ENCODE data around the gene ABI3. TPM values are rescaled to one million over a fixed set of nuclear protein-coding genes. Genes with fewer than 3 reads are reported as not detected.
A peak's percentile ranks its signal among the peaks of the same experiment; 100 is the strongest.

Gene ABI3
- total RNA-seq, 6 donors from 2014 or later = 8.5 to 38.4 (median 27.3) TPM

DNA sequence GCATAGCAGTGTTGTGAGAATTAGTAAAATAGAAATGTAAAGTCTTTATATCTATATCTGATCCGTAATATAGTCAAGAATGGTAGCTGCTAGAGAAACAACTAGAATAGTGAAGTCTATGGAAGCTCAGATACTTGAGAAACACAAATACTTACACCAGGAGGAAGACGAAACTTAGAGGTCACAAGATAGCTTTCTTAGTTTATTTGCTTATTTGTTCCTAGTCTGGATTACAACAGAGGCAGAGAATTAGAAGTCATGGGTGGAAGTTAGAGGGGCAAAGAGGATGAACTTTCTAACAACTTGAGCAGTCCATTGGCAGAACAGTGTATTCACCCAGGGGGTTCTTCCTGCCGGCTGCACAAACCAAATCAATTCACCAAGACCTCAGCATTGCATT is 14.0 kb upstream of the ABI3 start:
- Histone ChIP-seq H3K9me3 (no peaks in the 10 kb centered on the region), H3K27me3 (no peaks in the 10 kb centered on the region), H3K36me3 (no peaks in the 10 kb centered on the region), H3K27ac (no peak overlapping the region), H3K4me1 (peaks cover 0 to 10% (median 6%) of the 10 kb centered on the region in 4 donors), H3K4me3 (no peak overlapping the region)
- no peak for ATAC-seq (ENCODE audit: low FRiP score in 2 of 2)
- TF ChIP-seq POLR2AphosphoS5 (IDR thresholded peaks at IDR 0.05) (no peak), EP300 (IDR thresholded peaks at IDR 0.05) (peak in 1 of 4 donors; percentile 16)
- TF ChIP-seq, protein P1, sequence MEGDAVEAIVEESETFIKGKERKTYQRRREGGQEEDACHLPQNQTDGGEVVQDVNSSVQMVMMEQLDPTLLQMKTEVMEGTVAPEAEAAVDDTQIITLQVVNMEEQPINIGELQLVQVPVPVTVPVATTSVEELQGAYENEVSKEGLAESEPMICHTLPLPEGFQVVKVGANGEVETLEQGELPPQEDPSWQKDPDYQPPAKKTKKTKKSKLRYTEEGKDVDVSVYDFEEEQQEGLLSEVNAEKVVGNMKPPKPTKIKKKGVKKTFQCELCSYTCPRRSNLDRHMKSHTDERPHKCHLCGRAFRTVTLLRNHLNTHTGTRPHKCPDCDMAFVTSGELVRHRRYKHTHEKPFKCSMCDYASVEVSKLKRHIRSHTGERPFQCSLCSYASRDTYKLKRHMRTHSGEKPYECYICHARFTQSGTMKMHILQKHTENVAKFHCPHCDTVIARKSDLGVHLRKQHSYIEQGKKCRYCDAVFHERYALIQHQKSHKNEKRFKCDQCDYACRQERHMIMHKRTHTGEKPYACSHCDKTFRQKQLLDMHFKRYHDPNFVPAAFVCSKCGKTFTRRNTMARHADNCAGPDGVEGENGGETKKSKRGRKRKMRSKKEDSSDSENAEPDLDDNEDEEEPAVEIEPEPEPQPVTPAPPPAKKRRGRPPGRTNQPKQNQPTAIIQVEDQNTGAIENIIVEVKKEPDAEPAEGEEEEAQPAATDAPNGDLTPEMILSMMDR (IDR thresholded peaks at IDR 0.05) = no peak
- DNase-seq = no peak
- WGBS, 2 donors = 74 to 87% methylated on average over 3 of the region's 3 CpGs

DNA sequence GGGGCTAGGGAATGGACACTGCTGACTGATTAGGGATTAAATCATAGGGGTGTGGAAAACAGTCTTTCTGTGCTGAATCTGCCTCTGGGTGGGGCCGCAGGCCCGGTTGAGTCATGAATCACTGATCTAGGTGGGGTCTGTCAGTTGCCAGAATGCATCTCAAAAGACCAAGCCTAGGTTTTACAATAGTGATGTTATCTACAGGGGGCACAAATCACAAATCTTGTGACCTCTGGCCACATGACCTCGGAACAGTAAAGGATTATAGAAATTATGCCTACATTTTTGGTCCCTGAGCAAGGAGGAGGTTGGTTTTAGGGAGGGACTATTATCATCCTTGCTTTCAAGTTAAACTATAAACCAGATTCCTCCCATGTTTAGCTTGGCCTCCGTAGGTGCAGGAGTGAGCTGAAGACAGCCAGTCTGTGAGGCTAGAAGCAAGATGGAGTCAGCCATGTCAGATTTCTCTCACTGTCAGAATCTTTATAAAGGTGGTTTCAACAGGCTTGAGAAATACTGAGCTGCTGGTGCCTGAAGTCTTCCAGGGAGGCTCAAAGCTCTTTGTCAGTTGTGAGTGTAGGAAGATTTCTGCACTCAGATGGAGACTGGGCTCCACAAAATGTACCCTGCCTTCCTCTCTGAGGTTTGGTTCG is 13.0 kb upstream of the ABI3 start:
- ATAC-seq (ENCODE audit: low FRiP score in 2 of 2) (no peak), DNase-seq (no peak)
- Histone ChIP-seq H3K9me3 (no peaks in the 10 kb centered on the region), H3K36me3 (no peaks in the 10 kb centered on the region), H3K4me3 (no peak overlapping the region), H3K4me1 (peaks cover 0 to 10% (median 4%) of the 10 kb centered on the region in 4 donors), H3K27ac (no peak overlapping the region), H3K27me3 (no peaks in the 10 kb centered on the region)
- TF ChIP-seq, protein P1 (IDR thresholded peaks at IDR 0.05) = no peak
- TF ChIP-seq POLR2AphosphoS5 (IDR thresholded peaks at IDR 0.05) = no peak
- TF ChIP-seq POLR2A (IDR thresholded peaks at IDR 0.05) = no peak
- TF ChIP-seq EP300 (IDR thresholded peaks at IDR 0.05) = no peak
- WGBS, 2 donors = 51 to 64% methylated on average over 5 of the region's 5 CpGs

DNA sequence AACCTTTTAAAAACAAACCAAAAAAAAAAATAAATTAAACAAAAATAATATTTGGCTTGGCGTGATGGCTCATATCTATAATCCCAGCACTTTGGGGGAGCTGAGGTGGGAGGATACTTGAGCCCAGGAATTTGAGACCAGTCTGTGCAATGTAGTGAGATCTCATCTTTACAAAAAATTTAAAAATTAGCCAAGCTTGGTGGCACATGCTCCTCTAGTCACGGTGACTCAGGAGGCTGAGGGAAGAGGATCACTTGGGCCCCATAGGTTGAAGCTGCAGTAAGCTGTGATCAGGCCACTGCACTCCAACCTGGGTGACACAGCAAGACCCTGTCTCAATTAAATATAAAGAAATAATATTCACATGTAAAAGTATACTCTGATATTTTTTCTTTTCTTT is 12.3 kb upstream of the ABI3 start:
- 87 to 88% methylated on average over 2 of the region's 2 CpGs for WGBS, 2 donors
- no peaks in the 10 kb centered on the region for H3K9me3 ChIP-seq
- TF ChIP-seq EP300 (IDR thresholded peaks at IDR 0.05) = no peak
- TF ChIP-seq POLR2AphosphoS5 (IDR thresholded peaks at IDR 0.05) = no peak
- no peak for TF ChIP-seq POLR2A (IDR thresholded peaks at IDR 0.05)
- TF ChIP-seq, protein P1 (IDR thresholded peaks at IDR 0.05) = no peak
- peaks cover 0 to 8% (median 4%) of the 10 kb centered on the region in 4 donors for H3K4me1 ChIP-seq
- H3K4me3 ChIP-seq = no peak overlapping the region
- ATAC-seq (ENCODE audit: low FRiP score in 2 of 2) (no peak), DNase-seq (no peak)
- no peaks in the 10 kb centered on the region for H3K36me3 ChIP-seq
- H3K27me3 ChIP-seq = no peaks in the 10 kb centered on the region
- no peak overlapping the region for H3K27ac ChIP-seq

DNA sequence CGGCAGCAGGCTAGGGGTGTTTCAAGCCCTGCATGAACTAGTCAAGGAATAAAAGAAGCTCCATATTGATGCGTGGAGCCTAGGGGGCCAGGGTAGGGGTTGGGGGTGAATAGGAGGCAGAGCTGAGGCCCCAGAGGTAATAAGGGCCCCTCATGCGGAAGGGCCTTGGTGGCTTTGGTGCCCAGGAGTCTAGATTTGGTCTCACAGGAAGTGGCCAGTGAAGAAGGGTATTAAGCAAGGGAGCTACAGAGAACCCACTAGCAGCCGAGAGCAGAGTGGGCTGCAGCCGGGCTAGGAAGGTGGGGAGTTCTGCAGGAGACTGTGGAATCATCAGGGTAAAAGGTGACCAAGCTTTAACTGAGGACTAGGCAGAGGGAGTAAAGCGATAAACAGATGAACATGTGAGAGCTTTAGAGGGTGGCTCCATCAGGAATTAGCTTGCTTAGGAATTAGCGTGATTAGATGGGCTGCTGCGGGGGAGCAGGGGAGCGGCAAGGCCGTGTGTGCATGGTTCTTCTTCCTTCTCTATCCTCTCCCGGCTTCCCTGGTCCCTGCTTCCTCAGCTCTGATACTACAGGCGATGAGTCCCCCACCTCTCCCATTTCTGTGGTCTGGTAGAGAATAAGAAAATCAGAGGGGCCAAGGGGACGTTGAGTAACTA is 10.0 kb upstream of the ABI3 start:
- H3K27ac ChIP-seq = no peak overlapping the region
- no peak overlapping the region for H3K4me3 ChIP-seq
- TF ChIP-seq POLR2A (IDR thresholded peaks at IDR 0.05) = no peak
- TF ChIP-seq, protein P1 (IDR thresholded peaks at IDR 0.05) = no peak
- no peak for TF ChIP-seq EP300 (IDR thresholded peaks at IDR 0.05)
- TF ChIP-seq POLR2AphosphoS5 (IDR thresholded peaks at IDR 0.05) = no peak
- no peaks in the 10 kb centered on the region for H3K4me1 ChIP-seq
- DNase-seq = no peak
- H3K9me3 ChIP-seq = no peaks in the 10 kb centered on the region
- WGBS, 2 donors = 87 to 88% methylated on average over 13 of the region's 13 CpGs
- no peaks in the 10 kb centered on the region for H3K27me3 ChIP-seq
- H3K36me3 ChIP-seq = no peaks in the 10 kb centered on the region
- no peak for ATAC-seq (ENCODE audit: low FRiP score in 2 of 2)
